WTC11 (cell line): ENCODE measurements around the gene SCPEP1.

ENCODE experiments used
- CTCF ChIP-seq: fragments of 200-600 bp; IDR thresholded peaks from 2 replicates; pipeline ENCODE4 v1.8.0; 2022; ENCODE audit warnings: antibody characterized with exemption
- IRF2 ChIP-seq: sonication (generic); formaldehyde crosslinking; IDR thresholded peaks from 2 replicates; pipeline ENCODE4 v1.8.0; 2022; ENCODE audit warnings: low read depth, missing genetic modification reagents, borderline replicate concordance
- TF ChIP-seq, protein P1 (sequence below): sonication (generic); formaldehyde crosslinking; IDR thresholded peaks from 2 replicates; pipeline ENCODE4 v1.8.1; 2023; ENCODE audit warnings: mild to moderate bottlenecking, missing genetic modification reagents
- TF ChIP-seq, protein P2 (sequence below): sonication (generic); formaldehyde crosslinking; IDR thresholded peaks from 2 replicates; pipeline ENCODE4 v1.8.0; 2022; ENCODE audit warnings: missing genetic modification reagents

DNA sequence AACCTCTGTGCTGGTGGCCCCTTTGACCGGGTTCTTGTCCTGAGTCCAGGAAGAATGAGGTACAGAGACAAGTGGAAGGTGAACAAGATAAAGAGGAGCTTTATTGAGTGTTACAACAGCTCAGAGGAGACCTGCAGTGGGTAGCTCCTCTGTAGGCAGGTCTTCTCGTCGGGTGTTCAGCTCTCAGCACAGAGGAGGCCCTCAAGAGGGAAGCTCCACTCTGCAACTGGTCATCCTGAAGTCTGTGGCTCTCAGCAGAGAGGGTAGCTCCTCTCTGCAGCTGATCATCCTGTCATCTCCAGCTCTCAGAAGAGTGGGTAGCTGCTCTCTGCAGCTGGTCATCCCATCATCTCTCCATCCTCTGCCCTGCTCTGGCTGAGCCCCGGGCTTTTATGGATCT is 39.7 kb downstream of the SCPEP1 start:
- TF ChIP-seq, protein P1, sequence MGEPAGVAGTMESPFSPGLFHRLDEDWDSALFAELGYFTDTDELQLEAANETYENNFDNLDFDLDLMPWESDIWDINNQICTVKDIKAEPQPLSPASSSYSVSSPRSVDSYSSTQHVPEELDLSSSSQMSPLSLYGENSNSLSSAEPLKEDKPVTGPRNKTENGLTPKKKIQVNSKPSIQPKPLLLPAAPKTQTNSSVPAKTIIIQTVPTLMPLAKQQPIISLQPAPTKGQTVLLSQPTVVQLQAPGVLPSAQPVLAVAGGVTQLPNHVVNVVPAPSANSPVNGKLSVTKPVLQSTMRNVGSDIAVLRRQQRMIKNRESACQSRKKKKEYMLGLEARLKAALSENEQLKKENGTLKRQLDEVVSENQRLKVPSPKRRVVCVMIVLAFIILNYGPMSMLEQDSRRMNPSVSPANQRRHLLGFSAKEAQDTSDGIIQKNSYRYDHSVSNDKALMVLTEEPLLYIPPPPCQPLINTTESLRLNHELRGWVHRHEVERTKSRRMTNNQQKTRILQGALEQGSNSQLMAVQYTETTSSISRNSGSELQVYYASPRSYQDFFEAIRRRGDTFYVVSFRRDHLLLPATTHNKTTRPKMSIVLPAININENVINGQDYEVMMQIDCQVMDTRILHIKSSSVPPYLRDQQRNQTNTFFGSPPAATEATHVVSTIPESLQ (CRISPR knock-in tag), result no peak
- TF ChIP-seq, protein P2, sequence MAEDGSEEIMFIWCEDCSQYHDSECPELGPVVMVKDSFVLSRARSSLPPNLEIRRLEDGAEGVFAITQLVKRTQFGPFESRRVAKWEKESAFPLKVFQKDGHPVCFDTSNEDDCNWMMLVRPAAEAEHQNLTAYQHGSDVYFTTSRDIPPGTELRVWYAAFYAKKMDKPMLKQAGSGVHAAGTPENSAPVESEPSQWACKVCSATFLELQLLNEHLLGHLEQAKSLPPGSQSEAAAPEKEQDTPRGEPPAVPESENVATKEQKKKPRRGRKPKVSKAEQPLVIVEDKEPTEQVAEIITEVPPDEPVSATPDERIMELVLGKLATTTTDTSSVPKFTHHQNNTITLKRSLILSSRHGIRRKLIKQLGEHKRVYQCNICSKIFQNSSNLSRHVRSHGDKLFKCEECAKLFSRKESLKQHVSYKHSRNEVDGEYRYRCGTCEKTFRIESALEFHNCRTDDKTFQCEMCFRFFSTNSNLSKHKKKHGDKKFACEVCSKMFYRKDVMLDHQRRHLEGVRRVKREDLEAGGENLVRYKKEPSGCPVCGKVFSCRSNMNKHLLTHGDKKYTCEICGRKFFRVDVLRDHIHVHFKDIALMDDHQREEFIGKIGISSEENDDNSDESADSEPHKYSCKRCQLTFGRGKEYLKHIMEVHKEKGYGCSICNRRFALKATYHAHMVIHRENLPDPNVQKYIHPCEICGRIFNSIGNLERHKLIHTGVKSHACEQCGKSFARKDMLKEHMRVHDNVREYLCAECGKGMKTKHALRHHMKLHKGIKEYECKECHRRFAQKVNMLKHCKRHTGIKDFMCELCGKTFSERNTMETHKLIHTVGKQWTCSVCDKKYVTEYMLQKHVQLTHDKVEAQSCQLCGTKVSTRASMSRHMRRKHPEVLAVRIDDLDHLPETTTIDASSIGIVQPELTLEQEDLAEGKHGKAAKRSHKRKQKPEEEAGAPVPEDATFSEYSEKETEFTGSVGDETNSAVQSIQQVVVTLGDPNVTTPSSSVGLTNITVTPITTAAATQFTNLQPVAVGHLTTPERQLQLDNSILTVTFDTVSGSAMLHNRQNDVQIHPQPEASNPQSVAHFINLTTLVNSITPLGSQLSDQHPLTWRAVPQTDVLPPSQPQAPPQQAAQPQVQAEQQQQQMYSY (CRISPR knock-in tag), result no peak
- TF ChIP-seq CTCF (no peak), IRF2 (CRISPR knock-in tag) (no peak)
